PC-3 (cell line): Measurements from ENCODE around the gene MYH9. TPM values are rescaled to one million over a fixed set of nuclear protein-coding genes. Genes with fewer than 3 reads are reported as not detected.
"Not testable (repeated sequence)": the region's sequence is repeated elsewhere in the genome, so short reads cannot be mapped to it uniquely, and the experiment has no call there.

Source experiments
- ATAC-seq: fragments of 200-7000 bp; cut with Tn5 transposase; 2 replicates; pipeline ENCODE4 v1.9.1; 2020; ENCODE audit warnings: mild to moderate bottlenecking, moderate library complexity
- BruUV-seq: library from RNA; stranded (reverse); fragments of 400-500 nt; replicated peaks from 2 replicates; lab custom pipeline; 2021; lab: Mats Ljungman, UMichigan
- CTCF ChIA-PET: fragments of 300-600 bp; sonication (Branson Sonifier 250); formaldehyde crosslinking; loops from one replicate; lab custom pipeline; 2022; ENCODE audit warnings: antibody characterized with exemption; lab: Charles Lee
- POLR2A ChIA-PET: fragments of 300-600 bp; sonication (Branson Sonifier 250); formaldehyde crosslinking; loops from one replicate; lab custom pipeline; 2022; ENCODE audit warnings: antibody characterized with exemption; ENCODE audit not compliant: unreplicated experiment; lab: Charles Lee
- DNase-seq: peaks from one replicate; pipeline ENCODE4 v3.0.0-alpha.2; 2015
- H2AFZ ChIP-seq: fragments of 300-600 bp; sonication (generic); 2 replicates; pipeline ENCODE4 v1.6.0; 2016; ENCODE audit warnings: antibody characterized with exemption, low read length
- H3F3A ChIP-seq: fragments of 300-600 bp; sonication (generic); one replicate; pipeline ENCODE4 v1.6.0; 2017; ENCODE audit warnings: antibody characterized with exemption, low read length, control low read depth, mild to moderate bottlenecking; ENCODE audit not compliant: unreplicated experiment
- H3K27ac ChIP-seq: fragments of 300-600 bp; sonication (generic); 2 replicates; pipeline ENCODE4 v1.5.1; 2016; ENCODE audit warnings: mild to moderate bottlenecking, low read length
- H3K27me3 ChIP-seq: fragments of 300-600 bp; sonication (generic); 2 replicates; pipeline ENCODE4 v1.6.1; 2016; ENCODE audit warnings: low read length, mixed read lengths
- H3K36me3 ChIP-seq: fragments of 300-600 bp; sonication (generic); 2 replicates; pipeline ENCODE4 v1.6.1; 2016; ENCODE audit warnings: low read depth, mixed run types, low read length, mixed read lengths
- H3K4me1 ChIP-seq: fragments of 300-600 bp; sonication (generic); 2 replicates; pipeline ENCODE4 v1.5.1; 2016; ENCODE audit warnings: low read length; ENCODE audit not compliant: insufficient read depth
- H3K4me2 ChIP-seq: fragments of 300-600 bp; sonication (generic); 2 replicates; pipeline ENCODE4 v1.6.0; 2016; ENCODE audit warnings: low read length
- H3K4me3 ChIP-seq: fragments of 300-600 bp; sonication (generic); 2 replicates; pipeline ENCODE4 v1.5.1; 2016; ENCODE audit warnings: mild to moderate bottlenecking, low read length, mixed read lengths
- H3K79me2 ChIP-seq: fragments of 300-600 bp; sonication (generic); 2 replicates; pipeline ENCODE4 v1.6.1; 2017; ENCODE audit warnings: low read length, mixed read lengths
- H3K9ac ChIP-seq: fragments of 300-600 bp; sonication (generic); 2 replicates; pipeline ENCODE4 v1.6.0; 2016; ENCODE audit warnings: mild to moderate bottlenecking, low read length
- H3K9me2 ChIP-seq: fragments of 300-600 bp; sonication (generic); replicated peaks from 2 replicates; pipeline ENCODE4 v1.6.1; 2016; ENCODE audit warnings: mixed run types, low read length, mixed read lengths
- H3K9me3 ChIP-seq: fragments of 300-600 bp; sonication (generic); 2 replicates; pipeline ENCODE4 v1.6.1; 2016; ENCODE audit warnings: low read length, mixed read lengths
- H4K20me1 ChIP-seq: fragments of 300-600 bp; sonication (generic); 2 replicates; pipeline ENCODE4 v1.6.1; 2016; ENCODE audit warnings: low read length, mixed read lengths
- EZH2 ChIP-seq: fragments of 300-600 bp; sonication (generic); IDR thresholded peaks from one replicate; pipeline ENCODE4 v1.6.1; 2017; ENCODE audit warnings: antibody characterized with exemption, mild to moderate bottlenecking, low read length; ENCODE audit not compliant: unreplicated experiment
- EZH2phosphoT487 ChIP-seq: fragments of 300-600 bp; sonication (generic); IDR thresholded peaks from 2 replicates; pipeline ENCODE4 v1.6.1; 2018; ENCODE audit warnings: mild to moderate bottlenecking, antibody characterized with exemption, low read length, borderline replicate concordance
- intact Hi-C: fragments of 100-400 bp; cut with micrococcal nuclease; formaldehyde crosslinking; loops from 2 replicates; pipeline ENCODE4 v1.9.0; 2023
- total RNA-seq: library from RNA; depleted of rRNA; stranded (reverse); fragments of >200 nt; gene quantifications from 2 replicates; pipeline ENCODE4 v1.2.3, GENCODE V29; 2014
- TF ChIP-seq, protein P1 (sequence below): fragments of 300-600 bp; sonication (generic); conservative IDR thresholded peaks from 2 replicates; pipeline ENCODE4 v1.5.1; 2017; ENCODE audit warnings: antibody characterized with exemption, low read depth, mild to moderate bottlenecking, low read length

MYH9 gene
- total RNA-seq, 1 experiment from 2014 or later: 357 TPM

DNA sequence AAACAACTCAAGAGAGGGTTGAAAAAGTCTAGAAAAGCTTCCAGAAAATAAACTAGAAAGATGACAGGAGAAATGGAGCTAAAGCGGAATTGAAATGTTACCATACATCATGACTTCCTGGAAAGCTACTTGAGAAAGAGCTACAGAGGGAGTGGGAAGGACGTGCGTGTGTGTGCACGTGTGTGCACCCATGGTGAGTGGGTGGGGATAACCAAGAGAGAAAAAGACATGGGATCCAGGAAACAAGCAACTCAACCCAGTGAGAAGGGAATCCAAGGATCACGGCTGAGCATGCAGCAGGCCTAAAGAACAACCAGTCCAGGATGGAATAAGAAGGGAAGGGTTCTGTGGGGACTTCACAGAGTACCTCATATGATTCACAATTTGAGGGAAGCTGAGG is 113.2 kb downstream of the MYH9 start:
- TF ChIP-seq EZH2phosphoT487: no peak
- TF ChIP-seq, protein P1, sequence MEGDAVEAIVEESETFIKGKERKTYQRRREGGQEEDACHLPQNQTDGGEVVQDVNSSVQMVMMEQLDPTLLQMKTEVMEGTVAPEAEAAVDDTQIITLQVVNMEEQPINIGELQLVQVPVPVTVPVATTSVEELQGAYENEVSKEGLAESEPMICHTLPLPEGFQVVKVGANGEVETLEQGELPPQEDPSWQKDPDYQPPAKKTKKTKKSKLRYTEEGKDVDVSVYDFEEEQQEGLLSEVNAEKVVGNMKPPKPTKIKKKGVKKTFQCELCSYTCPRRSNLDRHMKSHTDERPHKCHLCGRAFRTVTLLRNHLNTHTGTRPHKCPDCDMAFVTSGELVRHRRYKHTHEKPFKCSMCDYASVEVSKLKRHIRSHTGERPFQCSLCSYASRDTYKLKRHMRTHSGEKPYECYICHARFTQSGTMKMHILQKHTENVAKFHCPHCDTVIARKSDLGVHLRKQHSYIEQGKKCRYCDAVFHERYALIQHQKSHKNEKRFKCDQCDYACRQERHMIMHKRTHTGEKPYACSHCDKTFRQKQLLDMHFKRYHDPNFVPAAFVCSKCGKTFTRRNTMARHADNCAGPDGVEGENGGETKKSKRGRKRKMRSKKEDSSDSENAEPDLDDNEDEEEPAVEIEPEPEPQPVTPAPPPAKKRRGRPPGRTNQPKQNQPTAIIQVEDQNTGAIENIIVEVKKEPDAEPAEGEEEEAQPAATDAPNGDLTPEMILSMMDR: no peak
- TF ChIP-seq EZH2: no peak
- ATAC-seq: no peak
- Histone ChIP-seq H3K4me1 (no peaks in the 10 kb centered on the region), H3K36me3 (no peaks in the 10 kb centered on the region), H2AFZ (no peak overlapping the region), H3K9ac (no peak overlapping the region), H3K9me2 (no peaks in the 10 kb centered on the region), H4K20me1 (no peaks in the 10 kb centered on the region), H3K4me3 (no peak overlapping the region), H3K4me2 (no peak overlapping the region), H3K79me2 (no peaks in the 10 kb centered on the region), H3K27ac (no peak overlapping the region), H3K9me3 (no peaks in the 10 kb centered on the region), H3K27me3 (no peaks in the 10 kb centered on the region), H3F3A (no peaks in the 10 kb centered on the region)
- no TSS peak for BruUV-seq
- intact Hi-C loops: no loop called here
- ChIA-PET CTCF (no interaction called here), POLR2A (no interaction called here)
- DNase-seq: no peak

DNA sequence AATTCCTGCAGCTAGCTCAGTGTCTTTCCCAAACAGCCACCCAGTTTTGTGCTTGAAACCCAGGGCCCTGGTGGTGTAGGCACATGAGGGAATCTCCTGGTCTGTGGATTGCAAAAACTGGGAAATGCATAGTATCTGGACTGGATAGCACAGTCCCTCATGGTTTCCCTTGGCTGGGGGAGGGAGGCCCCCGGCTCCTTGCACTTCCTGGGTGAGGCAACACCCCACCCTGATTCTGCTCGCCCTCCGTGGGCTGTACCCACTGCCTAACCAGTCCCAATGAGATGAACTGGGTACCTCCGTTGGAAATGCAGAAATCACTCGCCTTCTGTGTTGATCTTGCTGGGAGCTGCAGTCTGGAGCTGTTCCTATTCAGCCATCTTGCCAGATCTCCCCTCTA is 115.8 kb downstream of the MYH9 start:
- H3K9ac ChIP-seq, H3K4me1 ChIP-seq, intact Hi-C loops, BruUV-seq, H3K27me3 ChIP-seq, H3K9me2 ChIP-seq, H3F3A ChIP-seq, H3K9me3 ChIP-seq, H2AFZ ChIP-seq, H3K36me3 ChIP-seq, H3K27ac ChIP-seq, DNase-seq, CTCF ChIA-PET, POLR2A ChIA-PET, H3K4me2 ChIP-seq, H3K4me3 ChIP-seq, ATAC-seq, H3K79me2 ChIP-seq, H4K20me1 ChIP-seq: not testable (repeated sequence)

DNA sequence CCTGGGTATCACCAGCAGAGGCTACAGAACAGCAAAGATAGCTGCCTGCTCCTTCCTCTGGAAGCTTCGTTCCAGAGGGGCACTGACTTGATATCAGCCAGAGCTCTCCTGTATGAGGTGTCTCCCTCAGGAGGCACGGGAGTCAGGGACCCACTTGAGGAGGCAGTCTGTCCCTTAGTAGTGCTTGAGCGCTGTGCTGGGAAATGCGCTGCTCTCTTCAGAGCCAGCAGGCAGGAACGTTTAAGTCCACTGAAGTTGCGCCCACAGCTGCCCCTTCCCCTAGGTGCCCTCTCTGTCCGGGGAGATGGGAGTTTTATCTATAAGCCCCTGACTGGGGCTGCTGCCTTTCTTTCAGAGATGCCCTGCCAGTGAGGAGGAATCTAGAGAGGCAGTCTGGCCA is 116.5 kb downstream of the MYH9 start:
- BruUV-seq, CTCF ChIA-PET, ATAC-seq: not testable (repeated sequence)

DNA sequence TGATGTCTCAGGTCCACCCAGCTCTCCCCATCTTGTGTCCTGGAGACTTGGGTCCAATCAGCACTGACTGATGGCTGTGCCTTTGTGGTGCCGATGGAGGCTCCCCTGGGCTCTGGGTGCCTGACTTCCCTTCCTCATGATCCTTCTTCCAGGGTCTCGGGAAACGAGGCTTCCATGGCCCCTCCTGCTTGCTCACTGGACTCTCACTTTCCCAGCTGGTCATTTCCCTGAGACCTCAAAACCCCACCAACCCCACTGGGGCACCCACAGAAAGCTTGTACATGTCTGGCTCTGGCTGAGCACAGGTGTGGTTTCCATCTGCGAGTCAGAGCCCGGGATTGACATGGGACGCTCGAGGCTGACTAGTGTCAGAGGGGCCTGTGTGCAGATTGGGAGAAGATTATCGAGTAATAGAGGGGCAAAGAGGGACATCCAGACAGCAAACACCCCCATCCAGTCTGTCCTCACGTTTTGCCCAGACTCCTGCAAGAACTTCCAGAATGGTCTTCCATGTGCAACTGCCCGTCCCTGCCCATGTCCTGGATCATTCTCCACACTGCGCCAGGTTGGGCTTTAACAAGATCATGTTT is 119.8 kb downstream of the MYH9 start:
- no peaks in the 10 kb centered on the region for H3K36me3 ChIP-seq
- TF ChIP-seq, protein P1: no peak
- TF ChIP-seq EZH2 (no peak), EZH2phosphoT487 (no peak)
- intact Hi-C loops: no loop called here
- no peaks in the 10 kb centered on the region for H3F3A ChIP-seq
- no peak overlapping the region for H3K4me3 ChIP-seq
- ChIA-PET POLR2A (no interaction called here), CTCF (no interaction called here)
- no TSS peak for BruUV-seq
- H3K4me1 ChIP-seq: no peaks in the 10 kb centered on the region
- no peaks in the 10 kb centered on the region for H3K9me2 ChIP-seq
- H3K27me3 ChIP-seq: no peaks in the 10 kb centered on the region
- ATAC-seq (no peak), DNase-seq (no peak)
- no peaks in the 10 kb centered on the region for H3K9me3 ChIP-seq
- no peaks in the 10 kb centered on the region for H3K79me2 ChIP-seq
- no peaks in the 10 kb centered on the region for H4K20me1 ChIP-seq
- no peak overlapping the region for H3K9ac ChIP-seq
- H3K27ac ChIP-seq: no peak overlapping the region
- no peak overlapping the region for H3K4me2 ChIP-seq
- H2AFZ ChIP-seq: no peak overlapping the region

More for the DNA sequence above, 116.5 kb downstream of the MYH9 start:
- H4K20me1 ChIP-seq, H2AFZ ChIP-seq, H3K79me2 ChIP-seq, H3K9me3 ChIP-seq, H3K4me1 ChIP-seq, H3K9me2 ChIP-seq, H3K27me3 ChIP-seq, H3K36me3 ChIP-seq, H3K4me3 ChIP-seq, H3K9ac ChIP-seq, DNase-seq, H3K27ac ChIP-seq, H3F3A ChIP-seq, H3K4me2 ChIP-seq, intact Hi-C loops: not testable (repeated sequence)
- POLR2A ChIA-PET: interaction anchor here (0.6 kb wide), 1 partner anchor 37 kb away, joined by 3 read pairs; no protein-coding TSS in a partner anchor
